HG03457 (cell line): ENCODE results near the gene PLA2G2D.

Source experiments
- ATAC-seq: cut with Tn5 transposase; IDR thresholded peaks from one replicate; pipeline ENCODE4 v1.9.1; 2021; ENCODE audit warnings: moderate number of reproducible peaks; ENCODE audit not compliant: unreplicated experiment

The PLA2G2D gene, protein sequence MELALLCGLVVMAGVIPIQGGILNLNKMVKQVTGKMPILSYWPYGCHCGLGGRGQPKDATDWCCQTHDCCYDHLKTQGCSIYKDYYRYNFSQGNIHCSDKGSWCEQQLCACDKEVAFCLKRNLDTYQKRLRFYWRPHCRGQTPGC

GRCh38 chr1:20119347-20119746, at the start of gene PLA2G2D:
Gene PLA2G2D, minus strand, starts transcription at chr1:20119536. Its CDS starts 38 bp downstream, at chr1:20119498.
- no peak for ATAC-seq

GRCh38 chr1:20168564-20169491, 49.5 kb upstream of the PLA2G2D start:
- no peak for ATAC-seq

DNA sequence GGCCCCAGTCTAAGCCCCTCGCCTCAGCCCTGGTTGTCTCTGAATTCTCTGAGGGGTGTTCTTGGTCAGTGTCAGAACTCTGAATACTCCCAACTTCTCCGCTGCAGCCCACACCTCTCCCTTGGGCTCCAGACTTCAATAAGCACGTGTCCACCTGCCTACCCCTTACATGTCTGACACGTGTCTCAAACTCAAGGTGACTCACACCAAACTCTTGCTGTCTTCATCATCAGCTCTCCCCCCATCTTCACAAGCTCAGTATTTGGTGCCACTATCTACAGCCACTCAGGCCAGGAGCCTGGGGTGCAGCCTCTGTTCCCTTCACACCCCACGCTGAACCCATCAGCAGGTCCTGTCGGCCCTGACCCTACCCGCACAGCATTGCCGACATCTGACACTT, 47.8 kb upstream of the PLA2G2D start:
- ATAC-seq, result no peak

DNA sequence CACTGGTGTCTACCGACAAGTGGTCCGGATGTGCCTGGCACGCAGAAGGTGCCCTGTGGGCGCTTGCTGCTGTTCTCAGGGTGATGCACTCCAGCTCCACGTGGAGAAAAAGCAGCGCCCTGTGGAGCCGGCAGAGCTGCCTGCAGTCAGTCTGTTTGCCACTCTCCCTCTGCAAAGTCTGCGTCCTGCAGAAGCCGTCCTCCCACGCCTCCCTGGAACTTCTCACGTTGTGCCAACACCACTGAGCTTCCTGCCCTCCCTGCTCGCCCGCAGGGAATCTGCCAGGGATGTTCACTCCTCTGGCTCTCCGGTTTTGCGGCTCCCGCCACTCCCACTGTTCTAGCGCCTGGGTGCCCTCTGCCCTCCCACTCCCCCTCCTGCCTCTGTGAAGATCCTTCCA, 46.7 kb upstream of the PLA2G2D start:
- no peak for ATAC-seq

DNA sequence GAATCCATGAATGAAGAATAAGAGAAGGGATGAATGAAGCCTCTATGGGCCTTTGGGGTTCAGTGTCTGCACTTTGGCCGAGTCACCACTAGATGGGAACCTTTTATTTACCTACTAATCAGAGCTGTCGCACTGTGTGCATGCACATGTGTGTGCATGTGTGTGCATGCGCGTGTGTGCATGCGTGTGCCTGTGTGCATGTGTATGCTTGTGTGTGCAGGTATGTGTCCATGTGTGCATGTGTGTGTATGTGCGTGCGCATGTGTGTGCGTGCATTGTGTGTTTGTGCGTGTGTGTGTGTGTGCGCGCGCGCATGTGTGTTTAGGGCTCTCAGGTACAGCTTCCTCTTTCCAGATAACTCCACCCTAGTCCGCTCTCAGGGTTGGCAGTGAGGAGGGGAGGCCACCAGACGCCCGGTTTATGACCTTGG, 46.2 kb upstream of the PLA2G2D start:
- no peak for ATAC-seq

- no peak for ATAC-seq
Observed at GRCh38 chr1:20164694-20165202, 45.4 kb upstream of the PLA2G2D start.

- no peak for ATAC-seq
Observed at GRCh38 chr1:20160034-20160433, 40.7 kb upstream of the PLA2G2D start.

- no peak for ATAC-seq
Observed at GRCh38 chr1:20158358-20159070, 39.2 kb upstream of the PLA2G2D start.

GRCh38 chr1:20154301-20154831, 35.0 kb upstream of the PLA2G2D start:
- no peak for ATAC-seq

- ATAC-seq, result no peak
Observed at GRCh38 chr1:20153000-20153418, 33.7 kb upstream of the PLA2G2D start.

- ATAC-seq, result no peak
Observed at GRCh38 chr1:20152599-20152930, 33.2 kb upstream of the PLA2G2D start.

DNA sequence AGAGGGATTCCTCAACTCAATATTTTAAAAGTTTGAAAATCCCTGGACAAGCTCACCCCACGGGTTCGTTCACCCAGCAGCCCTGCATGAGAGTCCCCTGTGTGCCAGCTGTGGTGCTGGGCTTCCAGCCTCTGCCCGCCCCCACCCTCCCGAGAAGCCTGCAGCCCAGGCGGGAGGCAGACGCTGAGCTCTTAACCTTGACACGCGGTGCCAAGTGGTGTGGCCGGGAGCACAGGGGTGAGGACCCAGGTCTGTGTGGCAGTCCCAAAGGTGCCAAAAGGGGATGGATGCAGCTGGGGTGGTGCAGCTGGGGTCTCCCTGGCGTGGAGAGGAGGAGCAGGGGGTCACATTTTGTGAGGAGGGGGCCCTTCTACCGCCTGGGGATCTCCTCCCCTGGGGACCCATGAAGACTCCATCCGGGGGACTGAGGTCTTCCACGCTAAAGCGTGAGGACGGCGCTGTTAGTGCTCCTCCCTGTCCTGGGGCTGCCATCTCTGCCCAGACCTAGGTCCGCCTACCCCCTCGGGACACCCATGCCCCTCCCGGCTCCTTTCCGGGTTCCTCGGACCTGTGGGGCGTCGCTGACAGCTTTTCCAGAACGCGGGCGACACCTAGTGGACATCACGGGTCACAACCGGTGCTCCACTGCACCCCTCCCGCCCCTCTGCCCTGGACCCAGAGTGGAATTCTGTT, 32.7 kb upstream of the PLA2G2D start:
- no peak for ATAC-seq

DNA sequence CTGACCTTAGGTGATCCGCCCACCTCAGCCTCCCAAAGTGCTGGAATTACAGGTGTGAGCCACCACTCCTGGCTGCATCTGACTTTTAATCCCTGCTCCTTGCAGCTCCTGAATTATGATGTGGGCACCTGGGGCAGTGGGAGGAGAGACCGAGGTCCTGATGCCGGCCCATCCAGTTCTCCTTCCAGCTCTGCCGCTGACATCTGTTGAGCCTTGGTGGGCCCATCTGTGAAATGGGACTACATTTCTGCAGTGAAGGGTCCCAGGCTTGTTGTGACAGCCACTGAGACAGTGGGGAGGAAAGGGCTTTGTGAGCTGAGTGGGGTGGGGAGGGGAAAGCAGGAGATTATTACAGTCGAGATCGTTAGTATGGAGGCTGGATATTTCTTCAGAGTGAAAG, 31.6 kb upstream of the PLA2G2D start:
- ATAC-seq, result no peak

DNA sequence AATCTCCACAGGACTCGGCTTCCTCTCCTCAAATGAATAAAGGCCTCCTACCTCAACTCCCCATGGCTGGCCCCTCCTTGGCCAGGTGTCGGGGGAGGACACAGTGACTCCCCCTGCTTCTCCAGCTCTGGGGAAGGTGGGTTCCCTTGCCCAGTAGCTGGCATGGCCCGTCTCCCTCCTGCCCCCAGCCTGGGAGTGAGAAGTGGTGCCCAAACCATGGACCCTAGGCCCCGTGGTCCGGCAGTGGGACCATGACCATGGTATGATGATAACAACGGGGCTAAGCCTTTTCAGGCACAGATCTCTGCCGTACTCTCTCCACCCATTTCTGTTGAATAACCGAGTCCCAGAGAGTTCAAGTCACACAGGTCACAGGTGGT, 31.0 kb upstream of the PLA2G2D start:
- no peak for ATAC-seq

GRCh38 chr1:20149601-20150325, 30.4 kb upstream of the PLA2G2D start:
- ATAC-seq, result no peak

DNA sequence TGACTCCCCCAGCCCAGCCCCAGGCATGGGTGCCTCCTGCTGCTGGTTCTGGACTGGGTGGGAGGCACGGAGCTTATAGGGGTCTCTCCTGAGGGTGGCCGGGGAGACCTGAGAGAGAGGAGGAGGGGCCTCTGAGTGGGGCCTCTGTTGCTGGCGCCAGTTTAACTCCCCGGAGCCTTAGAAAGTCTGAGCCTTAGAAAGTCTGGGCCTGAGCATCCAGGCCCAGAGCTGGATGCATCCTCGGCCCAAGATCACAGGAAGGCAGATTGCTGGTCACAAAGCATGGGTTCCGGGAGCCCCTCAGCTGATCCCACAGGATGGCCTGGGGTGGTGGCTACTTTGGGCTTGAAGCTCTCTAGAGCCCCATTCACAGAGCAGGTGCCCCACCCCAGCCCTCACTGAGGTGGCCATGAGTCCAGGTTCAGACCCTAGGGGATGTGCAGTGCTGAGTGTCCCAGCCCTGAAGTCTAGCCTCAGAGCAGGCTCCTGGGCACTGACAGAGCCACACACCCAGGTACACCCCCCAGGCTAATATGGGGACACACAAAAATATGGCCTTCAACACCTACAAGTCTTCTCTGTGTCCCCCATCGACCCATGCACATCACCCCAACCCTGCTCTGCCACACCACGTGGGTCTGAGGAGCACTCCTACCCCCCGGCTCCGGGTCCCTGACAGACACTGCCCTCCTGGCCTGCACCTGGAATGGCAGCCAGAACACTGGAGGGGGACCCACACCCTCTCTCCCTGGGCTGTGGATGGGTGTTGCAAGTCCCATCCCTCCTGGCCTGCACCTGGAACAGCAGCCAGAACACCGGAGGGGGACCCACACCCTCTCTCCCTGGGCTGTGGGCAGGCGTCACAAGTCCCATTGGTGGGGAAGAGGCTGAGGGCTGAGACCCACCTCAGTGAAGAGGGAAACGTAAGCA, 29.5 kb upstream of the PLA2G2D start:
- no peak for ATAC-seq

DNA sequence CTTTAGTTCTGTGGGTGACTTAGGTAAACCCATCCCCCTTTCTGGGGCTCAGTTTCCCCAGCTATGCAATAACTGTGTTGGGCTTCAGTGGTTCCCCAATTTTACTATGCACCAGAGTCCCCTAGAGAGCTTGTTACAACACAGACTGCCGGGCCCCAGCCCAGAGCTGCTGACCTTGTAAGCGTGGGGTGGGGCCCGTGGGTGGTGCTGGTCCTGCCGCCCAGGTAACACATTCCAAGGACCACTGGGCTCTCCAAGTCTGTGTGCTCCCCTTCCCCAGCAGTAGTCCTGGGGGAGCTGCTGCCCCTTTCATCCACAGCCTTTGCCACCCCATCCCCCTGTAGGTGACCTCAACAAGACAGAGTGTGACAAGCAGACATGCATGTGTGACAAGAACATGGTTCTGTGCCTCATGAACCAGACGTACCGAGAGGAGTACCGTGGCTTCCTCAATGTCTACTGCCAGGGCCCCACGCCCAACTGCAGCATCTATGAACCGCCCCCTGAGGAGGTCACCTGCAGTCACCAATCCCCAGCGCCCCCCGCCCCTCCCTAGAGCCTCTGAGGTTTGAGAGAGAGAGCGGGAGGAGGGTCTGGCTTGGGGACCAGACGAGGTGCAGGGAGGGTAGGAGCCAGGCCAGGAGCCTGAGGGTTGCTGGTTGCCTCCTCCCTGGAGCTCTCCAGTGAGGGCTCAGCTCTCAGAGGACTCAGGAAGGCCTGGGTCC, 28.7 kb upstream of the PLA2G2D start:
- ATAC-seq, result no peak
